Measurements from ENCODE around the gene CHMP2B.

DNA sequence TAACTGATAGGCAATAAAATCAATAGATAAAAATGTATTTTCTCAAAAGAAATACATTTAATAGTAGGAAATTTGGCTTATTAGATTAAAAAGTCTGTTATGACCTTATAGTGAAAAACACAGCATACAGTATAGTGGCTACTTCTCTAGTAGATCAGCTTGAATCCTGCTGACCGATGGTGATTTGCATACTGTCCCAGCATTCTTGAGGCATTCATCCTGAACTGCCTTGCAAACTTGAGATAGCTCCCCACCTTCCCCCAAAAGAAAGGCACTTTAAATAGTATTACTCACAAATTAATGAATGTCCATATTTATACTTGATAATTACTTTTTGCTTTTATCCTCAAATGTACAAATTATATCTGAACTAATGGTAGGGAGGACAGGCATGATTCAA, 6.7 kb downstream of the CHMP2B start:
- TF ChIP-seq CTCF (IDR thresholded peaks at IDR 0.05): no peak
- no peak for TF ChIP-seq EP300 (IDR thresholded peaks at IDR 0.05)
- TF ChIP-seq POLR2A (IDR thresholded peaks at IDR 0.05): no peak

Measured in tibial nerve (tissue), 4 donors.